LHCN-M2 (cell line): ENCODE measurements around the gene CCS. TPM values are rescaled to one million over a fixed set of nuclear protein-coding genes. Genes with fewer than 3 reads are reported as not detected.

Experiments
- DNase-seq: peaks from one replicate; pipeline ENCODE4 v3.0.0-alpha.2; 2012; ENCODE audit warnings: low read depth
- total RNA-seq: library from RNA; depleted of rRNA; stranded (reverse); fragments of >200 nt; gene quantifications from 2 replicates; pipeline ENCODE4 v1.2.3, GENCODE V29; 2014

CCS gene
- total RNA-seq, 1 experiment from 2014 or later: 20.3 TPM

DNA sequence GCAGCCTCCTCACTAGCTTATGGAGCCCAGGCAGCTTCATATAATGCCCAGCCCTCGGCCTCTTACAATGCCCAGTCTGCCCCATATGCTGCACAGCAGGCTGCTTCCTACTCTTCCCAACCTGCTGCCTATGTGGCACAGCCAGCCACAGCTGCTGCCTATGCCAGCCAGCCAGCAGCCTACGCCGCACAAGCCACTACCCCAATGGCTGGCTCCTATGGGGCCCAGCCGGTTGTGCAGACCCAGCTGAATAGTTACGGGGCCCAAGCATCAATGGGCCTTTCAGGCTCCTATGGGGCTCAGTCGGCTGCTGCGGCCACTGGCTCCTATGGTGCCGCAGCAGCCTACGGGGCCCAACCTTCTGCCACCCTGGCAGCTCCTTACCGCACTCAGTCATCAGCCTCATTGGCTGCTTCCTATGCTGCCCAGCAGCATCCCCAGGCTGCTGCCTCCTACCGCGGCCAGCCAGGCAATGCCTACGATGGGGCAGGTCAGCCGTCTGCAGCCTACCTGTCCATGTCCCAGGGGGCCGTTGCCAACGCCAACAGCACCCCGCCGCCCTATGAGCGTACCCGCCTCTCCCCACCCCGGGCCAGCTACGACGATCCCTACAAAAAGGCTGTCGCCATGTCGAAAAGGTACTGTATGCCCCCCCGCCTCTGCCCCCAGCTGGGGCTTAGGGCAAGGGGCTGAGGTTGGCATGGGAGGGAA, 32.2 kb downstream of the CCS start:
- no peak for DNase-seq

DNA sequence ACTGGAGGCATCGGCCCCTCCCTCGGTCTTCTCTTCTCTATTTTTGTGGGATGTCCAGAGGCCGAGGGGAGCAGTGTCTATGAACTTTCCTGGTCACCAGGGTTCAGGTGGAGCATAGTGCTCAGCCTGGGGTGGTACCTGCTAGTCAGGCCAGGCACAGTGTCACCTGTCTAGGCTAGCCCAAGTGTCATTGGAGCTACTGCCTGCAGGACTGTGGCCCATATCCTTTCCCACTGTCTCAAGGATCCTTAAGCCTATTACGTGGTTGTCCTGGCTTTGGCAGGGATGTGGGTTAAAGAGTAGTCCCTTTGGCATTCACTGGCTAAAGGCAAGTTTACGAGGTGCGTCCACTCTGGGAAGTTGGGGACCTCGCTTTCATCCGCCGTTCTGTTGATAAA, 32.8 kb downstream of the CCS start:
- DNase-seq: no peak

DNA sequence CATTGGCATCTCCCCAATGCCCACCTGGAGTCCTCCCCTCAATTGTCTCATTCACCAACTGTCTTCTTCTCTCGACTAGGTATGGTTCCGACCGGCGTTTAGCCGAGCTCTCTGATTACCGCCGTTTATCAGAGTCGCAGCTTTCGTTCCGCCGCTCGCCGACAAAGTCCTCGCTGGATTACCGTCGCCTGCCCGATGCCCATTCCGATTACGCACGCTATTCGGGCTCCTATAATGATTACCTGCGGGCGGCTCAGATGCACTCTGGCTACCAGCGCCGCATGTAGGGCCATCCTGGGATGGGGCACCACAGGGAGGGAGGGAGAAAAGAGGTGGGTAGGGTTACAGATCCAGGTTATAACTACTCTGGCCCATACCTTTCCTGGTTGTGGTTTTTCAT, 33.4 kb downstream of the CCS start:
- no peak for DNase-seq

- DNase-seq: no peak
Observed at GRCh38 chr11:66626926-66627325, 33.9 kb downstream of the CCS start.

- DNase-seq: no peak
Observed at GRCh38 chr11:66628061-66628603, 35.1 kb downstream of the CCS start.

- no peak for DNase-seq
Observed at GRCh38 chr11:66629356-66629755, 36.4 kb downstream of the CCS start.

- no peak for DNase-seq
Observed at GRCh38 chr11:66631883-66632282, 38.9 kb downstream of the CCS start.

DNA sequence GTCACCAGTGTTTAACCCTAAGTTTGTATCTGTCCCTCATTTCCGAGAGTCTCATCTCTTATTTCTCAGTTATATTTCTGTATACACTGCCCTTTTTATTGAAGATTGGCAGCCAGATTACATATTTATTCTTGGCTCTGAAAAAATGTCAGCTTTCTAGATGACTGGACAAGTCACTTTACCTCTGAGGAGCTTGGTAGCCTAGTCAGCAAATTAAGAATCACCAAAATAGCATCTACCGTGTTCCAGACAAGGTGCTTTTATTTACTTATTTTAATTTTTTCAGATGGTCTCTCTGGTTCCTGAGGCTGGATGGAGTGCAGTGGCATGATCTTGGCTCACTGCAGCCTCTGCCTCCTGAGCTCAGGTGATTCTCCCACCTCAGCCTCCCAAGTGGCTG, 40.0 kb downstream of the CCS start:
- no peak for DNase-seq

DNA sequence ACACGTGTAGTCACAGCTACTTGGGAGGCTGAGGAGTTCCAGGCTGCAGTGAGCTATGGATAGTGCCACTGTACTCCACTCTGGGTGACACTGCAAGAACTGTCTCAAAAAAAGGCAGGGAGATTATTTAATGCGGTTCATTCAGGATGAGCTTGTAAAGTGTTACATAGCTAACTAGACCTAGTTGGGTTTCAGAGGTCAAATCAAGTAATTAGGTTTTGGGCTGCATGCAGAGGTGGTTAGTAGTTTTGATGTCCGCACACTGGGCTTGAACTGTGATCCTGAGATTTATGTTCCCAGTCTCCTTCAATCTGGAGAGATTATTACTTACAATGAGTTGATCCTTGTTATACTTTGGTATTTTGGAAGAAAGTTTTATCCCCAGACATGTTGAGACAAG, 43.4 kb downstream of the CCS start:
- DNase-seq: no peak

DNA sequence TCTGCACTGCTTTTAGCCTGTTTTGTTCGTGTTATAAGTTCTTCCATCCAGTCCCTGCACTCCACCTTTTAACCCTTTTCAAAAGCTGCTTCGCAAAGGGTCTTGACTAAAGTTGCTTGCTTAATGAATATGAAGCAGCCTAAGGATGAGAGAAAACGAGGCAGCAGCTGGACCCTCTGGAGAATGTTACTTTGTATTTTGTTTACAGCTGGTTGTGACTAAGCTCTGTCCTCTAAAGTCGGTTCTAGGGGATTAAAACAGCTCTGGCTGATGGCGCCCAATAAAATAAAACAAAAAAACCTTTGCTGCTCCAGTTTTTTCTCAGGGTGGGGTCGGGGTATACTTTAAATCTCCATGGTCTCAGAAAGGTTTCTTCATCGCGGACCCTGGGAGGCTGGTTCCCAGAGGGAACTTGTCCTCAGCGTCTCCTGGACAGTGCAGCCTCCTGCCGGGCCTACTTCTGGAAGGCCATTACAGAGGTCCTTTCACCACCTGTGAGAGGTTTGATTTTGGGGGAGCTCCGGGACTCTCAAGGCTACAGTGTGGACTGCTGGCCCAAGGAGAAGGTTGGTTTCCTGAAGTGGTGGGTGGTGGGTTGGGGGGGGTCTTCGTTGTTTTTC, 44.7 kb downstream of the CCS start:
- peak; percentile 14 for DNase-seq

DNA sequence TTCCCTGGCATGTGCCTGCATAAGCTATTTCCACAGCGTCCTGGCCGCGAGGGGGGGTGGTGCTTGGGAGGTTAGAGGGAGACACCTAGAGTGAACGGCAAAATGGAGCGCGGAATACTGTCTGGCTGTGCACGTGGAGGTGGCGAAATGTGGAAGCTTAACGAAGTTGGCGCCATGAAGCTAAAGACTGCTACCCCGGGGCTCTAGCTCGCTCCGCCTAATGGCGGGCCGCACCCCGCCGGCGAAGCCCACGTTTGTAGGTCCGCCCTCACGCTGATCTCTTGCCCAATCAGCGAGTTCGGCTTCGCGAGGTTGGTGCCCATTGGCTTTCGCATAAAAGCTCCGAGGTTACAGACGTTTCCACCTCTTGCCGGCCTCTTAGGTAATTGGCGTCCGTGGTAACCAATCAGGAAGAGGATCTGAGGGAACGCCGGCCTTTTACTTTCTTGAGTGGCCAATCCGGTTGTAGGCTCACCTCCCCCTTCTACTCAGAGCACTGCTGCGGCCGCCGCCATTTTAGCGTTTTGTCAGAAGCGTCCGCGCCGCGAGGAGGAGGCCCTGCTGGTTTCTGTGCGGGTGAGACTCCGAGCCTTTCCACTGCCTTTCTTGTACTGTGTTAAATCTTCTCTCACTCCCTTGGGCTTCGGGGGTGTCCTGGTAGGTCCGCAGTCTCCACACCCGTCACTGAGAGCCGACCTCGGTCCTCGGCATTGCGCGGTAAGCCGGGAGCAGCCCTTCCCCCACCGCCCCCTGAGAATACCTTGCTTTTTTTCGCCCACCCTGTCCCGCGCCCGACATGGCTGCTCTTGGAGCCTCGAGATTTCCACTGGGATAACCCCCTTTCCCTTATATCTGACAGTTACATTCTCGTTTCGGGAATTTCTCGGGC, 45.4 kb downstream of the CCS start, which contains the start of gene RBM4:
RBM4 (plus strand) TSS at position 527 of the 889 bp plus-strand sequence. CDS start 1,009 bp downstream, outside the sequence.
- peak; percentile 100 for DNase-seq

GRCh38 chr11:66639066-66639813, 46.3 kb downstream of the CCS start:
- DNase-seq: peak; percentile 53

DNA sequence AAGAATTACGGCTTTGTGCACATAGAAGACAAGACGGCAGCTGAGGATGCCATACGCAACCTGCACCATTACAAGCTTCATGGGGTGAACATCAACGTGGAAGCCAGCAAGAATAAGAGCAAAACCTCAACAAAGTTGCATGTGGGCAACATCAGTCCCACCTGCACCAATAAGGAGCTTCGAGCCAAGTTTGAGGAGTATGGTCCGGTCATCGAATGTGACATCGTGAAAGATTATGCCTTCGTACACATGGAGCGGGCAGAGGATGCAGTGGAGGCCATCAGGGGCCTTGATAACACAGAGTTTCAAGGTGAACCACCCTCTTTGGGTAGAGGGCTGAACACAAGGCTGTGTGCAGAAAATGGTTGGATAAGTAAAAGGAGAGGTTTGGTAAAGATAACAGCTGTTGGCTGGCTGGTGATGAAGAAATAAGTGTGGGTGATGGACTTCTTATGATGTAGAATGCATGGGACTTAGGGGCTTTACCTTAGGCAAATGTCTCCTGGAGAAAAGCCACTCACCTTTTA, 46.9 kb downstream of the CCS start:
- peak; percentile 18 for DNase-seq

DNA sequence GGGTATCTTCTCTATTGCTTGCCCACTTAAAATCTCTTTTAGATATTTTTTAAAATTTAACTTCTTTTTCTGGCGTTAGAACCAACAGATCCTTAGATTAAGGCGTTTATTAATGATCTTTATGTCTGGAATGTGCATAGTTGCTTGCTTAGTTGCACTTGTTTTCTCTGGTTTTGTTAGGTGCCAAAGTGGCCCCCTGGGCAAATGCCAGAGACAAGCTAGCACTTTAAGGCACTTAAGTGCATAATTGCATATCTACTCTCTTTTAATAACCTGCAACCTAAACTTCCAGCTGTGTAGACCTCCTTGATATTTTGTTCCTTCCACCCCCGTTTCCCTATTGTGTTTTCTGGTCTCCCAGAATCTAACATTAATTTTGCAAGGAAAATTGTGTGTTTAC, 48.8 kb downstream of the CCS start:
- DNase-seq: no peak

GRCh38 chr11:66643745-66644437, 50.9 kb downstream of the CCS start:
- peak; percentile 10 for DNase-seq

DNA sequence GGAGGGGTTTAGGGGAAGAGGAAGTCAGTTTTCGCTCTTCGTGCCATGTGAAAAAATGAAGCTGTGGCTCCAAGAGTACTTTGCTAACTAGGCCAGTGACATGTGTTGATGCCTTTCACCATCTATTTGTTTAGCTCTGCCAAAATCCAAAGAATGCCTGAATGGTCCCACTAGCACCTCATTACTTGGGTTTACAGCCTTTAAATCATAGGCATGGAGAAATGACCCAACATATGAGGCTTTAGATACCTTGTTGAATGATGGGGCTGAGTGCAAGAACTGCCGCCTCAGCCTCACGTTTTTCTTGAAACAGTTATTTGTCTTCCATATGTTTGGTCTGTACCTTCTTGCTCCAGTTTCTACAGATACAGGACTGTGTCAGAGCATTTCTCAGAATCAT, 53.8 kb downstream of the CCS start:
- DNase-seq: no peak

GRCh38 chr11:66649903-66650302, 56.9 kb downstream of the CCS start:
- DNase-seq: no peak

DNA sequence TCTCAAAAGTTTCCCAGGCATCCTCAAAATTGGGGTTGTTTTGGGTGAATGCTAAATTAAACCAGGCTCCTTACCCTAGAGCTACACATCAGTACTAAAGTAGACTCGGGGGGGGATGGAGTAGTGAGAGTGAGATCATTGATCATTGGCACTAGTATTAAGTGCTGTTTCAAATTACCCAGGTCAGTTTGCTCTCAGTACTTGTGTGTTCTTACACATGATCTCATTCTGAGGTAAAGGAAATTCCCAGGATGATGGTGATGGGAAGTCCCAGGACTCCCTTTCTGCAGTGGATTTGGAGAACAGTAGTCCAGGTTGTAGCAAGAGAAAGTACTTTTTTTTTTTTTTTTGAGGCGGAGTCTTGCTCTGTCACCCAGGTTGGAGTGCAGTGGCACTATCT, 58.0 kb downstream of the CCS start:
- DNase-seq: no peak

GRCh38 chr11:66652651-66653050, 59.7 kb downstream of the CCS start:
- no peak for DNase-seq

DNA sequence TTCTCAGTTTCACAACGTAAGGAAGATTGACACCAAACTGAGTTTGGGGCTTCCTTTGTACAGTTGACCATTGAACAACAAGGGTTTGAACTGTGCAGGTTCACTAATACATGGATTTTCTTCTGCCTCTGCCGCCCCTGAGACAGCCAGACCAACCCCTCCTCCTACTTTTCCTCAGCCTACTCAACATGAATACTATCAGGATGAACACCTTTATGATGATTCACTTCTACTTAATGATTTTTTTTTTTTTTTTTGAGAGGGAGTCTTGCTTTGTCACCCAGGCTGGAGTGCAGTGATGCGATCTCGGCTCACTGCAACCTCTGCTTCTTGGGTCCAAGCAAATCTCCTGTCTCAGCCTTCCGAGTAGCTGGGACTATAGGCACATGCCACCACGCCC, 60.1 kb downstream of the CCS start:
- DNase-seq: no peak
